K562 (cell line): ENCODE results near the gene XCL1. TPM values are rescaled to one million over a fixed set of nuclear protein-coding genes. Genes with fewer than 3 reads are reported as not detected.

Experiments
- ATAC-seq: fragments of 200-7000 bp; cut with Tn5 transposase; 3 replicates; pipeline ENCODE4 v1.9.1; 2020; ENCODE audit warnings: moderate library complexity
- BruUV-seq: library from RNA; stranded (reverse); fragments of 400-500 nt; replicated peaks from 2 replicates; lab custom pipeline; 2021; lab: Mats Ljungman, UMichigan
- CTCF ChIA-PET: fragments of 300-600 bp; formaldehyde crosslinking; extraction: SDS; loops from one replicate; lab custom pipeline; 2021; ENCODE audit warnings: low intra/inter-chr PET ratio; lab: Yijun Ruan, JAX
- POLR2A ChIA-PET: fragments of 300-600, 350-650 bp; sonication (Branson Sonifier 250); formaldehyde crosslinking; extraction: SDS; loops from one replicate; lab custom pipeline; 2021; ENCODE audit warnings: antibody characterized with exemption, inconsistent platforms; lab: Yijun Ruan, JAX
- DNase-seq, 4 experiments: peaks; one replicate each; pipeline versions ENCODE4 v3.0.0 to v3.0.0-alpha.2; 2011 to 2018; ENCODE audit warnings: low spot score in 3 of 4, mixed read lengths in 3 of 4; ENCODE audit errors: extremely low read depth in 1 of 4
- FAIRE-seq: peaks from 2 replicates; lab custom pipeline; 2011; peaks lifted over from hg19 to GRCh38; lab: Jason Lieb, UNC
- H2AFZ ChIP-seq: 2 replicates; pipeline ENCODE4 v1.6.0; 2011; ENCODE audit warnings: low read depth, low read length, control low read depth, inconsistent platforms
- H3K27ac ChIP-seq: fragments of 200-600 bp; 3 replicates; pipeline ENCODE4 v1.8.0; 2011; ENCODE audit warnings: low read depth, mild to moderate bottlenecking, control low read depth, inconsistent platforms, low read length, moderate library complexity, mixed read lengths; ENCODE audit errors: extremely low read depth
- H3K27me3 ChIP-seq, 2 experiments: fragments of 300-600 bp in 1 of 2; 2 replicates in 1 of 2; 3 replicates in 1 of 2; pipeline versions ENCODE4 v1.6.0 to v1.8.0; 2011; ENCODE audit warnings: inconsistent platforms in 2 of 2, low read length in 2 of 2, mild to moderate bottlenecking in 1 of 2, mixed read lengths in 1 of 2, moderate library complexity in 1 of 2; ENCODE audit not compliant: control insufficient read depth in 2 of 2, insufficient read depth in 2 of 2
- H3K36me3 ChIP-seq: fragments of 300-600 bp; 3 replicates; pipeline ENCODE4 v1.8.0; 2011; ENCODE audit warnings: mild to moderate bottlenecking, low read length, inconsistent platforms; ENCODE audit not compliant: control insufficient read depth, insufficient read depth
- H3K4me1 ChIP-seq, 2 experiments: fragments of 200-600 bp in 1 of 2; replicated peaks in 1 of 2; 2 replicates in 1 of 2; 3 replicates in 1 of 2; pipeline versions ENCODE4 v1.5.1 to v1.8.0; 2011; ENCODE audit warnings: inconsistent platforms in 2 of 2, low read length in 2 of 2, mild to moderate bottlenecking in 1 of 2, mixed read lengths in 1 of 2, moderate library complexity in 1 of 2; ENCODE audit not compliant: control insufficient read depth in 2 of 2, insufficient read depth in 2 of 2
- H3K4me2 ChIP-seq: 2 replicates; pipeline ENCODE4 v1.6.1; 2011; ENCODE audit warnings: low read length, control low read depth, inconsistent platforms, mixed read lengths; ENCODE audit not compliant: insufficient read depth
- H3K4me3 ChIP-seq: fragments of 200-600 bp; sonication (generic), shearing (Covaris generic); 2 replicates; pipeline ENCODE4 v1.5.1; 2016; ENCODE audit warnings: control low read depth, inconsistent platforms
- H3K79me2 ChIP-seq: fragments of 200-600 bp; 3 replicates; pipeline ENCODE4 v1.8.0; 2011; ENCODE audit warnings: low read length, inconsistent platforms; ENCODE audit not compliant: control insufficient read depth, insufficient read depth
- H3K9ac ChIP-seq, 2 experiments: 2 replicates each; pipeline versions ENCODE4 v1.6.0 to v1.6.1; 2011; ENCODE audit warnings: low read depth in 2 of 2, low read length in 2 of 2, control low read depth in 1 of 2, inconsistent platforms in 1 of 2, mild to moderate bottlenecking in 1 of 2, mixed read lengths in 1 of 2; ENCODE audit not compliant: insufficient read depth in 1 of 2
- H3K9me1 ChIP-seq: one replicate; pipeline ENCODE4 v1.6.0; 2011; ENCODE audit warnings: inconsistent platforms, mild to moderate bottlenecking, low read length, moderate library complexity; ENCODE audit not compliant: control insufficient read depth, insufficient read depth
- H3K9me3 ChIP-seq: replicated peaks from 2 replicates; pipeline ENCODE4 v1.5.1; 2011; ENCODE audit warnings: low read depth, low read length, inconsistent platforms; ENCODE audit not compliant: control insufficient read depth, insufficient read depth
- H4K20me1 ChIP-seq: replicated peaks from 2 replicates; pipeline ENCODE4 v1.6.1; 2011; ENCODE audit warnings: low read length, inconsistent platforms, mixed read lengths; ENCODE audit not compliant: control insufficient read depth, insufficient read depth
- CXXC5 ChIP-seq: fragments of 250-450 bp; sonication (Bioruptor Pico); IDR thresholded peaks from 2 replicates; pipeline ENCODE4 v1.8.0; 2022; ENCODE audit warnings: inconsistent platforms, mild to moderate bottlenecking, moderate library complexity
- HMGN3 ChIP-seq: IDR thresholded peaks from 2 replicates; pipeline ENCODE4 v1.6.1; 2011; ENCODE audit warnings: borderline replicate concordance, low read depth, mild to moderate bottlenecking, mixed read lengths, low read length; ENCODE audit not compliant: insufficient read length; ENCODE audit errors: extremely low read depth
- HNRNPH1 ChIP-seq: fragments of 200-400 bp; formaldehyde crosslinking; optimal IDR thresholded peaks from 2 replicates; pipeline ENCODE3; 2017; ENCODE audit warnings: low read depth, mild to moderate bottlenecking, low read length, moderate library complexity
- NCOA1 ChIP-seq: fragments of 450-650 bp; IDR thresholded peaks from 2 replicates; pipeline ENCODE4 v1.6.1; 2016; ENCODE audit warnings: low read depth
- RBM15 ChIP-seq: fragments of 200-400 bp; formaldehyde crosslinking; IDR thresholded peaks from 2 replicates; pipeline ENCODE4 v1.6.1; 2018; ENCODE audit warnings: mild to moderate bottlenecking, low read length, moderate library complexity; ENCODE audit not compliant: insufficient read depth
- SAFB ChIP-seq: fragments of 200-400 bp; formaldehyde crosslinking; IDR thresholded peaks from 2 replicates; pipeline ENCODE4 v1.6.1; 2017; ENCODE audit warnings: low read depth, low read length, borderline replicate concordance
- ZNF121 ChIP-seq: sonication (generic); formaldehyde crosslinking; conservative IDR thresholded peaks from 2 replicates; pipeline ENCODE4 v1.8.0; 2022; ENCODE audit warnings: missing genetic modification reagents
- ZNF695 ChIP-seq: fragments of 450-650 bp; formaldehyde crosslinking; IDR thresholded peaks from 2 replicates; pipeline ENCODE4 v1.4.0; 2020; ENCODE audit warnings: mild to moderate bottlenecking, moderate library complexity
- WGBS: fragments of 100-300 bp; shearing (Covaris generic); methylation state at CpG from one replicate; pipeline ENCODE4 v1.1.6; 2016; ENCODE audit warnings: low coverage, mixed read lengths; ENCODE audit not compliant: insufficient coverage; ENCODE audit errors: missing lambda C conversion rate; 5-methylcytosine and 5-hydroxymethylcytosine counted together
- in situ Hi-C: fragments of 300-500 bp; cut with MboI; formaldehyde crosslinking; loops from 4 replicates; pipeline ENCODE4 v1.15.0; 2018; ENCODE audit warnings: inconsistent platforms, mixed read lengths
- intact Hi-C: fragments of 100-400 bp; cut with micrococcal nuclease; formaldehyde crosslinking; loops from 2 replicates; pipeline ENCODE4 v1.14.2; 2022
- polyA plus RNA-seq, 8 experiments: library from polyadenylated mRNA; depleted of rRNA in 4 of 8; stranded (reverse) in 5 of 8; unstranded in 3 of 8; fragments of >200 nt; fragmentation: Nextera tagmentation in 2 of 8; fragmentation: Illumina TruSeq in 1 of 8; extraction: Ambion mirVana in 2 of 8; extraction: Trizol in 1 of 8; gene quantifications; 2 replicates each; pipeline versions ENCODE4 v1.2.1 to v1.2.3, GENCODE V29; 2011 to 2014; ENCODE audit warnings: inconsistent platforms in 1 of 8, missing spikeins in 1 of 8
- total RNA-seq, 7 experiments: library from RNA; depleted of rRNA in 6 of 7; stranded (reverse); fragments of >200 nt in 6 of 7; fragmentation: Illumina TruSeq in 2 of 7; extraction: Trizol in 2 of 7; gene quantifications; 2 replicates each; pipeline versions ENCODE4 v1.2.1 to v1.2.3, GENCODE V29; 2011 to 2021; ENCODE audit warnings: low replicate concordance in 1 of 7
- TF ChIP-seq, protein P1 (sequence below): fragments of 250-450 bp; sonication (Bioruptor Pico); IDR thresholded peaks from 2 replicates; pipeline ENCODE4 v1.5.0; 2021; ENCODE audit warnings: mild to moderate bottlenecking, moderate library complexity
- TF ChIP-seq, protein P2 (sequence below), 2 experiments: IDR thresholded peaks; 2 replicates each; pipeline ENCODE4 v1.6.1; 2012; ENCODE audit warnings: improper control_type of control experiment in 2 of 2, low read depth in 2 of 2, low read length in 2 of 2, borderline replicate concordance in 1 of 2

Gene XCL1
- total and polyA plus RNA-seq, 9 of the 15 experiments (the other 6 are each of a cell fraction or from before 2014, with no cell fraction given), result 0.06 to 0.09 (median 0.06) TPM; not detected in 6

DNA sequence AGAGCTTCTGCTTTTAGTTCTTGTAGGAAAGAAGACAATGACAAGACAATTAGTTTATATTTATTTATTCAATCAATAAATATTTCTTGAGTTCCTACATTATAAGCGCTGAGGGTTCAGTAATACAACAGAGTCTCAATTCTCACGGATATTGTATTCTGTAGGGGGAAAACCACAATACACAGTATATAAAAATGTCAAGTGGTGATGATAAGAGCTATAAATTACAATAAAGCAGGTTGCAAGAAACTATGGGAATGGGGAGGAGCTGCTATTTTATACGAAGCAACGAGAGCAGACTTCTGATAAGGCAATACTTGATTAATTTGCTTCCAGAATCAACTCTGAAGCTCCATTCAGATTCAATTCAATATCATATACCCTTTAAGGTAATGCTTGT lies 10.6 kb upstream of the XCL1 start:
- in situ Hi-C loops, result no loop called here
- no peak overlapping the region for H2AFZ ChIP-seq
- H3K9ac ChIP-seq, result no peak overlapping the region
- no peaks in the 10 kb centered on the region for H3K36me3 ChIP-seq
- no TSS peak for BruUV-seq
- ChIA-PET POLR2A (interaction anchor here (1.6 kb wide), 1 partner anchor 11 kb away, joined by 5 read pairs; no protein-coding TSS in a partner anchor), CTCF (no interaction called here)
- no peaks in the 10 kb centered on the region for H3K9me3 ChIP-seq
- no peak overlapping the region for H3K4me2 ChIP-seq
- ATAC-seq, result no peak
- FAIRE-seq, result no peak
- no peaks in the 10 kb centered on the region for H3K4me1 ChIP-seq
- TF ChIP-seq ZNF695, result no peak
- TF ChIP-seq, all 486 proteins: peak for 0
- intact Hi-C loops, result no loop called here
- Histone ChIP-seq H3K79me2 (no peaks in the 10 kb centered on the region), H3K4me3 (no peak overlapping the region), H3K27me3 (peaks cover 0 to 3% of the 10 kb centered on the region in 2 experiments; a peak in 1 of 5 replicates), H4K20me1 (no peaks in the 10 kb centered on the region), H3K9me1 (no peaks in the 10 kb centered on the region), H3K27ac (no peak overlapping the region)
- no peak for DNase-seq
- 0% methylated on average over 4 of the region's 4 CpGs for WGBS

DNA sequence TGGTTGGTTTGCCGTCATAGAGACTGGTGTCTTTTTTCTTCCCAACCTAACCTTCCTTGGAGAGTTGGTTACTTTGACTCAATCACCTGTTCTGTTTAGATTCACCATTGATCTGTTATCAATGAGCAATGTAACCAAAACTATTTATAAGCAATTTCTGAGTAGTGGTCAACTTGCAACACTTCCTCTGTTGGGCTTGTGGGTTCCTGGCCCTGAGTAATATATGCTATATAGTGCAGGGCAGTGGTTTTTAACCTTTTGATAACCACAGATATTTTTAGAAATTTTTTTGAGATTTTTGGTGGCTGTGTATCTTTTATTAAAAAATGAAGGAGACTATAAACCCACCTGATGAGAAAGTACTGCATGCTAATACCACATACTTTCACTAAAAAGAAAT lies 9.4 kb upstream of the XCL1 start:
- Histone ChIP-seq H3K4me1 (no peaks in the 10 kb centered on the region), H3K4me3 (no peak overlapping the region), H3K9me3 (no peaks in the 10 kb centered on the region), H3K9ac (no peak overlapping the region), H3K9me1 (no peaks in the 10 kb centered on the region), H4K20me1 (no peaks in the 10 kb centered on the region), H3K4me2 (no peak overlapping the region), H3K27me3 (peaks cover 0 to 3% of the 10 kb centered on the region in 2 experiments; a peak in 1 of 5 replicates), H3K27ac (no peak overlapping the region), H3K79me2 (no peaks in the 10 kb centered on the region), H3K36me3 (no peaks in the 10 kb centered on the region), H2AFZ (no peak overlapping the region)
- POLR2A ChIA-PET, result interaction anchor here (1.6 kb wide), 1 partner anchor 13 kb away, joined by 5 read pairs; no protein-coding TSS in a partner anchor
- WGBS, result 0% methylated on average over 1 of the region's 1 CpG
- intact Hi-C loops, result no loop called here
- CTCF ChIA-PET, result no interaction called here
- BruUV-seq, result no TSS peak
- DNase-seq (no peak), ATAC-seq (no peak), FAIRE-seq (no peak)
- in situ Hi-C loops, result no loop called here
- TF ChIP-seq RBM15, result no peak
- no peak for TF ChIP-seq CXXC5 (CRISPR knock-in tag)
- TF ChIP-seq, protein P1, sequence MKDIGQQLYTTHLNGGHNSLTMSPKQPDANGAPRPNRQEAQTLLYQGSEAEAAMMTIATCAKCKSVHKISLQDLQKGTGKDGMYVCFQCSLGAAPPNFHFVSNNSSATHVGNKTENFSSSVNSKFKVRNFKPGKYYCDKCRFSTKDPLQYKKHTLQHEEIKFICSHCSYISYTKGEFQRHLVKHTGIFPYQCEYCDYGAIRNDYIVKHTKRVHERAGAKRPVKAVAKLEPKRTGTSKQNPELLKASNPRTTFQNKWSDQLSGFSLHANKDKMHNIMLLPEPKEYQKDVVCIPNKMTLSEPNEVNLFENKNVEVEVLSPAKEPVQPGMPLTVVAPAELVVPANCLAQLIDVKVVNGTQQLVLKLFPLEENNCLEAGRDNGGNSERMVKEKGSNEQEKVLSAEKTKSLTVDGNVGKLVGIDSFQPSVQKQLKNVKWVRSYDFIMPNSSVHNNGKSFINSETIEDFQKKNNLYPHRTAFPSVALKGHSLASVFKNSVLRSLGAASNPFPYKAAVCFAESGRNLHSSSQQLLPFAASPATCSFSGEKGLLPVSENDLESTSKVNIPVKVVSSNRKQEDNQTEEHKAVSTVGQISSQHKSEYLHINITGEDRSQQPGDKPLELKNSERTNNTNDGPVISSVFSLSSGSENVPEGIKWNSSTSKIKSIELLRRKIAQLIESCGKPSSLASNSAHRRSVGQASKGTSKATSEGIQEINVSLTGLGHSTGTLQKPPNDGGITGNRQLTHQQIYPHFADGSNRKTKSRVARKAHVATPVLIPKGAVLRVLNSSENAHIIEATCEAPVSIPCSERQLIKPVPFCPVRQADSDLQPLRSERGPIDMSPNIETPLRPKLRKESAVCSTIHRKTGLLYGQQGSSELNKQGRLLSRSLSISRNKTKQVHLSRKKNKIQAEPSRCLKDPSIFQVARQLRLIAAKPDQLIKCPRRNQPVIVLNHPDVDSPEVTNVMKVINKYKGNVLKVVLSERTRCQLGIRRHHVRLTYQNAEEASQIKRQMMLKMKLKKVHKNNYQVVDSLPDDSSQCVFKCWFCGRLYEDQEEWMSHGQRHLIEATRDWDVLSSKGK (CRISPR knock-in tag), result no peak
- no peak for TF ChIP-seq ZNF121 (CRISPR knock-in tag)
- TF ChIP-seq HNRNPH1, result no peak
- no peak for TF ChIP-seq SAFB
- TF ChIP-seq HMGN3, result no peak
- TF ChIP-seq, protein P2, sequence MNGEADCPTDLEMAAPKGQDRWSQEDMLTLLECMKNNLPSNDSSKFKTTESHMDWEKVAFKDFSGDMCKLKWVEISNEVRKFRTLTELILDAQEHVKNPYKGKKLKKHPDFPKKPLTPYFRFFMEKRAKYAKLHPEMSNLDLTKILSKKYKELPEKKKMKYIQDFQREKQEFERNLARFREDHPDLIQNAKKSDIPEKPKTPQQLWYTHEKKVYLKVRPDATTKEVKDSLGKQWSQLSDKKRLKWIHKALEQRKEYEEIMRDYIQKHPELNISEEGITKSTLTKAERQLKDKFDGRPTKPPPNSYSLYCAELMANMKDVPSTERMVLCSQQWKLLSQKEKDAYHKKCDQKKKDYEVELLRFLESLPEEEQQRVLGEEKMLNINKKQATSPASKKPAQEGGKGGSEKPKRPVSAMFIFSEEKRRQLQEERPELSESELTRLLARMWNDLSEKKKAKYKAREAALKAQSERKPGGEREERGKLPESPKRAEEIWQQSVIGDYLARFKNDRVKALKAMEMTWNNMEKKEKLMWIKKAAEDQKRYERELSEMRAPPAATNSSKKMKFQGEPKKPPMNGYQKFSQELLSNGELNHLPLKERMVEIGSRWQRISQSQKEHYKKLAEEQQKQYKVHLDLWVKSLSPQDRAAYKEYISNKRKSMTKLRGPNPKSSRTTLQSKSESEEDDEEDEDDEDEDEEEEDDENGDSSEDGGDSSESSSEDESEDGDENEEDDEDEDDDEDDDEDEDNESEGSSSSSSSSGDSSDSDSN (IDR thresholded peaks at IDR 0.05; ENCODE audit: borderline replicate concordance in 1 of 2, low read depth in 2 of 2, low read length in 2 of 2), result no peak
- TF ChIP-seq NCOA1, result no peak
